ENCODE results near the gene TRMT10B.

- no peak for TF ChIP-seq CHD2 (IDR thresholded peaks at IDR 0.05; ENCODE audit: low read length, partially characterized antibody)
- no peak for TF ChIP-seq CTCF (IDR thresholded peaks at IDR 0.05)
- TF ChIP-seq PBX3 (IDR thresholded peaks at IDR 0.05): no peak
- no peak for TF ChIP-seq POLR2A (IDR thresholded peaks at IDR 0.05; ENCODE audit: low read length)
- TF ChIP-seq JUN (IDR thresholded peaks at IDR 0.05): no peak
- TF ChIP-seq HMGXB4 (CRISPR knock-in tag; IDR thresholded peaks at IDR 0.05; ENCODE audit: borderline replicate concordance): no peak
- TF ChIP-seq, protein P1, sequence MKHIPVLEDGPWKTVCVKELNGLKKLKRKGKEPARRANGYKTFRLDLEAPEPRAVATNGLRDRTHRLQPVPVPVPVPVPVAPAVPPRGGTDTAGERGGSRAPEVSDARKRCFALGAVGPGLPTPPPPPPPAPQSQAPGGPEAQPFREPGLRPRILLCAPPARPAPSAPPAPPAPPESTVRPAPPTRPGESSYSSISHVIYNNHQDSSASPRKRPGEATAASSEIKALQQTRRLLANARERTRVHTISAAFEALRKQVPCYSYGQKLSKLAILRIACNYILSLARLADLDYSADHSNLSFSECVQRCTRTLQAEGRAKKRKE (CRISPR knock-in tag; IDR thresholded peaks at IDR 0.05; ENCODE audit: low read depth): no peak
- TF ChIP-seq RFX5 (IDR thresholded peaks at IDR 0.05): no peak
- TF ChIP-seq BHLHE40 (IDR thresholded peaks at IDR 0.05; ENCODE audit: low read depth, low read length): no peak
- TF ChIP-seq, protein P2, sequence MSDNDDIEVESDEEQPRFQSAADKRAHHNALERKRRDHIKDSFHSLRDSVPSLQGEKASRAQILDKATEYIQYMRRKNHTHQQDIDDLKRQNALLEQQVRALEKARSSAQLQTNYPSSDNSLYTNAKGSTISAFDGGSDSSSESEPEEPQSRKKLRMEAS (IDR thresholded peaks at IDR 0.05): no peak
- TF ChIP-seq, protein P3, sequence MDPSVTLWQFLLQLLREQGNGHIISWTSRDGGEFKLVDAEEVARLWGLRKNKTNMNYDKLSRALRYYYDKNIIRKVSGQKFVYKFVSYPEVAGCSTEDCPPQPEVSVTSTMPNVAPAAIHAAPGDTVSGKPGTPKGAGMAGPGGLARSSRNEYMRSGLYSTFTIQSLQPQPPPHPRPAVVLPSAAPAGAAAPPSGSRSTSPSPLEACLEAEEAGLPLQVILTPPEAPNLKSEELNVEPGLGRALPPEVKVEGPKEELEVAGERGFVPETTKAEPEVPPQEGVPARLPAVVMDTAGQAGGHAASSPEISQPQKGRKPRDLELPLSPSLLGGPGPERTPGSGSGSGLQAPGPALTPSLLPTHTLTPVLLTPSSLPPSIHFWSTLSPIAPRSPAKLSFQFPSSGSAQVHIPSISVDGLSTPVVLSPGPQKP (IDR thresholded peaks at IDR 0.05; ENCODE audit: low read depth, low read length): no peak
- no peak for TF ChIP-seq RCOR1 (IDR thresholded peaks at IDR 0.05; ENCODE audit: low read depth, low read length)
- no peak for TF ChIP-seq MYC (IDR thresholded peaks at IDR 0.05; ENCODE audit: borderline replicate concordance, low read length)
- no peak for TF ChIP-seq RNF2 (IDR thresholded peaks at IDR 0.05; ENCODE audit: borderline replicate concordance, low read depth)
These were observed 6.9 kb upstream of the TRMT10B start for GRCh38 chr9:37746448-37747270.

Measured in A549 (cell line).